Neural crest cell (in vitro differentiated cells): ENCODE measurements around the gene ACAP2. TPM values are rescaled to one million over a fixed set of nuclear protein-coding genes. Genes with fewer than 3 reads are reported as not detected.
A peak's percentile ranks its signal among the peaks of the same experiment; 100 is the strongest.

Source experiments
- DNase-seq: peaks from one replicate; pipeline ENCODE4 v3.0.0; 2021; ENCODE audit warnings: low read depth, mixed read lengths, low spot score
- H3K27ac Mint-ChIP-seq: one replicate; pipeline ENCODE4 v1.8.0; 2021; ENCODE audit warnings: mild to moderate bottlenecking, mixed read lengths; ENCODE audit not compliant: unreplicated experiment
- H3K27me3 Mint-ChIP-seq: 2 replicates; pipeline ENCODE4 v1.8.0; 2021; ENCODE audit warnings: low read depth, mild to moderate bottlenecking, mixed read lengths
- H3K36me3 Mint-ChIP-seq: 2 replicates; pipeline ENCODE4 v1.8.0; 2021; ENCODE audit warnings: low read depth, mild to moderate bottlenecking, mixed read lengths
- H3K4me1 Mint-ChIP-seq: 2 replicates; pipeline ENCODE4 v1.8.0; 2021; ENCODE audit warnings: mixed read lengths
- H3K4me3 Mint-ChIP-seq: one replicate; pipeline ENCODE4 v1.8.0; 2021; ENCODE audit warnings: mild to moderate bottlenecking, mixed read lengths
- H3K9me3 Mint-ChIP-seq: 2 replicates; pipeline ENCODE4 v1.8.0; 2021; ENCODE audit warnings: mixed read lengths
- CTCF ChIP-seq: fragments of 200-600 bp; sonication (generic); conservative IDR thresholded peaks from 2 replicates; pipeline ENCODE4 v1.5.0; 2021; ENCODE audit warnings: antibody characterized with exemption, mild to moderate bottlenecking
- total RNA-seq: library from RNA; stranded (reverse); gene quantifications from 2 replicates; pipeline ENCODE4 v1.2.1, GENCODE V29; 2021

The ACAP2 gene
- total RNA-seq, 1 donor from 2014 or later: 35.7 TPM

GRCh38 chr3:195247086-195247862 is 195.5 kb downstream of the ACAP2 start:
- no peaks in the 10 kb centered on the region for H3K27me3 Mint-ChIP-seq
- H3K4me1 Mint-ChIP-seq: peaks cover 17% of the 10 kb centered on the region
- no peak for DNase-seq
- H3K36me3 Mint-ChIP-seq: peaks cover 6% of the 10 kb centered on the region
- no peak overlapping the region for H3K4me3 Mint-ChIP-seq
- peak overlapping the region; percentile 92 for H3K27ac Mint-ChIP-seq
- H3K9me3 Mint-ChIP-seq: no peaks in the 10 kb centered on the region
- no peak for TF ChIP-seq CTCF

- Mint-ChIP-seq H3K27me3 (no peaks in the 10 kb centered on the region), H3K36me3 (peaks cover 6% of the 10 kb centered on the region), H3K4me1 (peaks cover 17% of the 10 kb centered on the region), H3K9me3 (no peaks in the 10 kb centered on the region), H3K27ac (peak overlapping the region; percentile 88), H3K4me3 (no peak overlapping the region)
- no peak for DNase-seq
- TF ChIP-seq CTCF: no peak
Measured at GRCh38 chr3:195246581-195246995, 196.2 kb downstream of the ACAP2 start.

GRCh38 chr3:195245531-195245951 is 197.3 kb downstream of the ACAP2 start:
- Mint-ChIP-seq H3K9me3 (no peaks in the 10 kb centered on the region), H3K4me3 (no peak overlapping the region), H3K27me3 (no peaks in the 10 kb centered on the region), H3K4me1 (peaks cover 22% of the 10 kb centered on the region), H3K36me3 (peaks cover 6% of the 10 kb centered on the region), H3K27ac (no peak overlapping the region)
- DNase-seq: no peak
- TF ChIP-seq CTCF: no peak

GRCh38 chr3:195241592-195242355 is 201.0 kb downstream of the ACAP2 start:
- Mint-ChIP-seq H3K27me3 (no peaks in the 10 kb centered on the region), H3K27ac (no peak overlapping the region), H3K9me3 (no peaks in the 10 kb centered on the region), H3K4me1 (peaks cover 31% of the 10 kb centered on the region), H3K4me3 (no peak overlapping the region), H3K36me3 (peaks cover 7% of the 10 kb centered on the region)
- no peak for DNase-seq
- TF ChIP-seq CTCF: no peak

GRCh38 chr3:195240939-195241338 is 201.9 kb downstream of the ACAP2 start:
- no peaks in the 10 kb centered on the region for H3K9me3 Mint-ChIP-seq
- no peak for DNase-seq
- H3K27ac Mint-ChIP-seq: no peak overlapping the region
- H3K36me3 Mint-ChIP-seq: peaks cover 8% of the 10 kb centered on the region
- H3K27me3 Mint-ChIP-seq: no peaks in the 10 kb centered on the region
- no peak overlapping the region for H3K4me3 Mint-ChIP-seq
- H3K4me1 Mint-ChIP-seq: peaks cover 31% of the 10 kb centered on the region
- TF ChIP-seq CTCF: no peak
